A673 (cell line): ENCODE measurements around the gene STAG1. TPM values are rescaled to one million over a fixed set of nuclear protein-coding genes. Genes with fewer than 3 reads are reported as not detected.

Source experiments
- BruUV-seq: library from RNA; stranded (reverse); fragments of 400-500 nt; replicated peaks from 2 replicates; lab custom pipeline; 2021; lab: Mats Ljungman, UMichigan
- CTCF ChIA-PET: fragments of 300-600 bp; sonication (Branson Sonifier 250); formaldehyde crosslinking; loops from one replicate; lab custom pipeline; 2022; ENCODE audit warnings: antibody characterized with exemption; lab: Charles Lee
- POLR2A ChIA-PET: fragments of 300-600 bp; sonication (Branson Sonifier 250); formaldehyde crosslinking; loops from one replicate; lab custom pipeline; 2022; ENCODE audit warnings: antibody characterized with exemption; ENCODE audit not compliant: low non-redundant PET; lab: Charles Lee
- DNase-seq: peaks from one replicate; pipeline ENCODE4 v3.0.0-alpha.2; 2015; ENCODE audit warnings: low spot score
- H3K27ac ChIP-seq: fragments of 200-600 bp; sonication (generic); 2 replicates; pipeline ENCODE4 v1.5.1; 2016; ENCODE audit warnings: mixed run types, low read depth, mild to moderate bottlenecking, mixed read lengths, antibody characterized with exemption, low read length; ENCODE audit not compliant: poor library complexity, severe bottlenecking
- H3K27me3 ChIP-seq: fragments of 200-600 bp; sonication (generic); replicated peaks from 2 replicates; pipeline ENCODE4 v1.6.1; 2017; ENCODE audit warnings: mixed run types, low read depth, mild to moderate bottlenecking, mixed read lengths, antibody characterized with exemption, low read length; ENCODE audit not compliant: insufficient read depth, poor library complexity
- H3K36me3 ChIP-seq: fragments of 200-600 bp; sonication (generic); 2 replicates; pipeline ENCODE4 v1.6.1; 2016; ENCODE audit warnings: mixed run types, mild to moderate bottlenecking, mixed read lengths, antibody characterized with exemption, low read length; ENCODE audit not compliant: insufficient read depth, poor library complexity, severe bottlenecking
- H3K4me1 ChIP-seq: fragments of 200-600 bp; sonication (generic); 2 replicates; pipeline ENCODE4 v1.6.1; 2017; ENCODE audit warnings: mixed run types, mild to moderate bottlenecking, mixed read lengths, antibody characterized with exemption, low read length; ENCODE audit not compliant: insufficient read depth, poor library complexity, severe bottlenecking
- H3K4me3 ChIP-seq: fragments of 200-600 bp; sonication (generic); 2 replicates; pipeline ENCODE4 v1.5.1; 2016; ENCODE audit warnings: low read depth, mixed run types, mild to moderate bottlenecking, mixed read lengths, low read length; ENCODE audit not compliant: poor library complexity, severe bottlenecking
- H3K9me3 ChIP-seq: fragments of 200-600 bp; sonication (generic); 2 replicates; pipeline ENCODE4 v1.6.1; 2016; ENCODE audit warnings: mixed run types, low read depth, mild to moderate bottlenecking, mixed read lengths, antibody characterized with exemption, low read length; ENCODE audit not compliant: poor library complexity, severe bottlenecking
- CTCF ChIP-seq: fragments of 300-800, 200-600 bp; sonication (generic); conservative IDR thresholded peaks from 2 replicates; pipeline ENCODE4 v1.5.1; 2017; ENCODE audit warnings: low read depth, mild to moderate bottlenecking, antibody characterized with exemption, low read length, moderate library complexity, mixed read lengths
- EZH2 ChIP-seq: fragments of 200-600 bp; sonication (generic); IDR thresholded peaks from 2 replicates; pipeline ENCODE4 v1.6.1; 2017; ENCODE audit warnings: borderline replicate concordance, low read depth, mild to moderate bottlenecking, mixed read lengths, antibody characterized with exemption, low read length; ENCODE audit not compliant: poor library complexity, severe bottlenecking
- intact Hi-C: fragments of 100-400 bp; cut with micrococcal nuclease; formaldehyde crosslinking; loops from one replicate; pipeline ENCODE4 v1.10.0; 2022; ENCODE audit not compliant: unreplicated experiment
- total RNA-seq: library from RNA; stranded (reverse); gene quantifications from 2 replicates; pipeline ENCODE4 v1.2.3, GENCODE V29; 2021

The STAG1 gene
- total RNA-seq, 1 experiment from 2014 or later = 47.4 TPM

- BruUV-seq = no TSS peak
- intact Hi-C loops = no loop called here
- Histone ChIP-seq H3K4me1 (no peaks in the 10 kb centered on the region), H3K27me3 (no peaks in the 10 kb centered on the region), H3K27ac (no peak overlapping the region), H3K9me3 (peaks cover 27% of the 10 kb centered on the region), H3K4me3 (no peak overlapping the region), H3K36me3 (peaks cover 15% of the 10 kb centered on the region)
- TF ChIP-seq EZH2 (no peak), CTCF (no peak)
- POLR2A ChIA-PET = no interaction called here
- no peak for DNase-seq
- CTCF ChIA-PET = no interaction called here
These were observed 296.0 kb downstream of the STAG1 start for GRCh38 chr3:136456196-136456595.

GRCh38 chr3:136444581-136444980 is 307.6 kb downstream of the STAG1 start:
- no peak overlapping the region for H3K4me3 ChIP-seq
- BruUV-seq = no TSS peak
- H3K27ac ChIP-seq = no peak overlapping the region
- no peak for DNase-seq
- CTCF ChIA-PET = no interaction called here
- POLR2A ChIA-PET = no interaction called here
- no peaks in the 10 kb centered on the region for H3K9me3 ChIP-seq
- H3K36me3 ChIP-seq = peaks cover 5% of the 10 kb centered on the region
- H3K4me1 ChIP-seq = no peaks in the 10 kb centered on the region
- no peaks in the 10 kb centered on the region for H3K27me3 ChIP-seq
- intact Hi-C loops = no loop called here
- TF ChIP-seq CTCF (no peak), EZH2 (no peak)

- CTCF ChIA-PET = no interaction called here
- Histone ChIP-seq H3K4me3 (no peak overlapping the region), H3K27ac (no peak overlapping the region), H3K4me1 (no peaks in the 10 kb centered on the region), H3K9me3 (no peaks in the 10 kb centered on the region), H3K27me3 (no peaks in the 10 kb centered on the region), H3K36me3 (peaks cover 3% of the 10 kb centered on the region)
- POLR2A ChIA-PET = no interaction called here
- no TSS peak for BruUV-seq
- intact Hi-C loops = no loop called here
- TF ChIP-seq EZH2 = no peak
- no peak for TF ChIP-seq CTCF
- no peak for DNase-seq
These were observed 315.1 kb downstream of the STAG1 start for GRCh38 chr3:136437043-136437442.
